Caco-2 (cell line): ENCODE results near the gene C11orf86. TPM values are rescaled to one million over a fixed set of nuclear protein-coding genes. Genes with fewer than 3 reads are reported as not detected.

Source experiments
- BruUV-seq: library from RNA; stranded (reverse); fragments of 400-500 nt; replicated peaks from 2 replicates; lab custom pipeline; 2021; lab: Mats Ljungman, UMichigan
- CTCF ChIA-PET: fragments of 300-600 bp; sonication (Branson Sonifier 250); formaldehyde crosslinking; loops from one replicate; lab custom pipeline; 2022; ENCODE audit warnings: antibody characterized with exemption; lab: Charles Lee
- POLR2A ChIA-PET: fragments of 300-600 bp; sonication (Branson Sonifier 250); formaldehyde crosslinking; loops from one replicate; lab custom pipeline; 2022; ENCODE audit warnings: antibody characterized with exemption; lab: Charles Lee
- DNase-seq, 2 experiments: peaks; one replicate each; pipeline versions ENCODE4 v3.0.0 to v3.0.0-alpha.2; 2020 to 2022
- H3K27me3 ChIP-seq: replicated peaks from 2 replicates; pipeline ENCODE4 v1.6.0; 2011; ENCODE audit warnings: low read length; ENCODE audit not compliant: control insufficient read depth, insufficient read depth
- H3K36me3 ChIP-seq: 2 replicates; pipeline ENCODE4 v1.5.1; 2011; ENCODE audit warnings: low read length; ENCODE audit not compliant: control insufficient read depth, insufficient read depth
- H3K4me1 ChIP-seq: fragments of 250-450 bp; sonication (Bioruptor Pico); 2 replicates; pipeline ENCODE4 v1.5.1; 2020; ENCODE audit warnings: mild to moderate bottlenecking
- H3K4me3 ChIP-seq: 2 replicates; pipeline ENCODE4 v1.5.1; 2011; ENCODE audit warnings: low read depth, mild to moderate bottlenecking, control low read depth, low read length
- H3K9me3 ChIP-seq: fragments of 250-450 bp; sonication (Bioruptor Pico); 2 replicates; pipeline ENCODE4 v1.5.1; 2020; ENCODE audit warnings: mild to moderate bottlenecking, moderate library complexity
- H3K27ac Mint-ChIP-seq: one replicate; pipeline ENCODE4 v1.8.0; 2022; ENCODE audit warnings: mixed read lengths; ENCODE audit not compliant: unreplicated experiment
- H3K27me3 Mint-ChIP-seq: one replicate; pipeline ENCODE4 v1.8.0; 2022; ENCODE audit warnings: mixed read lengths; ENCODE audit not compliant: insufficient read depth, unreplicated experiment
- H3K36me3 Mint-ChIP-seq: one replicate; pipeline ENCODE4 v1.8.0; 2022; ENCODE audit warnings: mild to moderate bottlenecking, mixed read lengths; ENCODE audit not compliant: insufficient read depth, unreplicated experiment
- H3K4me1 Mint-ChIP-seq: one replicate; pipeline ENCODE4 v1.8.0; 2022; ENCODE audit warnings: low read depth, mixed read lengths; ENCODE audit not compliant: unreplicated experiment
- H3K4me3 Mint-ChIP-seq: one replicate; pipeline ENCODE4 v1.8.0; 2022; ENCODE audit warnings: mild to moderate bottlenecking, moderate library complexity, mixed read lengths; ENCODE audit not compliant: unreplicated experiment
- H3K9me3 Mint-ChIP-seq: one replicate; pipeline ENCODE4 v1.8.0; 2022; ENCODE audit warnings: mixed read lengths; ENCODE audit not compliant: unreplicated experiment
- intact Hi-C: fragments of 100-400 bp; cut with micrococcal nuclease; formaldehyde crosslinking; loops from one replicate; pipeline ENCODE4 v1.10.0; 2022; ENCODE audit not compliant: unreplicated experiment
- total RNA-seq: library from RNA; stranded (reverse); gene quantifications from 2 replicates; pipeline ENCODE4 v1.2.3, GENCODE V29; 2022
- TF ChIP-seq, protein P1 (sequence below), 2 experiments: fragments of 200-600 bp in 1 of 2; IDR thresholded peaks; 1 replicate in 1 of 2; 2 replicates in 1 of 2; pipeline versions ENCODE4 v1.5.1 to v1.8.0; 2011 to 2022; ENCODE audit warnings: antibody characterized with exemption in 1 of 2, control low read depth in 1 of 2, inconsistent platforms in 1 of 2, low read depth in 1 of 2, low read length in 1 of 2, mild to moderate bottlenecking in 1 of 2, moderate library complexity in 1 of 2; ENCODE audit not compliant: insufficient read depth in 1 of 2, severe bottlenecking in 1 of 2, unreplicated experiment in 1 of 2

Gene C11orf86
- total RNA-seq, 1 experiment from 2014 or later = not detected

DNA sequence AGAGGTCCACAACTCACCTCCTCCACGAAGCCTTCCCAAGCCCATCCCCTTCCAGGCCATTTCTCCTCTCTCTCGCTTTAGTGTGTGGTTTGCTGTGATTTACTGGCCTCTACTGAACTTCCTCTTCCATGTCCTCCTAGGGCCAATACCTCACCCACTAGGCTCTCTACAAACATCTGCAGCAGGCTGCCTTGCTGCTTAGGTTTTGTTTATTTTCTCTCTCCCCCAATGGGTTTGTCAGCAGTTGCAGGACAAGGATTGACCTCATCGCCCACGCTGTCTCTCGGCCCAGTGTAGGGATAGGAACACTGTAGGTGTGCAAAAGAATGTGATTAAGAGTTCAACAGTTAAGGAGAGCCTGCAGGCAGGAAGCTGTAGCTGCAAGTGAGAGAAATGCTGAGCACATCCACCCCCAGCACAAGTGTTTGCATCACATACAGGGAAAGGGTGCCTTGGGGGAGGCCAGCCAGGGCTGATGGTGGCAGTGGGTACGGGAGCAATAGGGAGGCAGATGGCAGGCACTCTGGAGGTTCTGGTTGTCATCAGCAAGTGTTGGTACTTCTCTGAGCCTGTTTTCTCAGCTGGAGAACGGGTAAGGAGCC lies 18.3 kb upstream of the C11orf86 start:
- H3K27ac Mint-ChIP-seq = peak overlapping the region; percentile 21
- TSS peak; percentile 62 for BruUV-seq
- peaks cover 13% of the 10 kb centered on the region for H3K36me3 Mint-ChIP-seq
- intact Hi-C loops = loop anchor here (5.0 kb wide), 1 partner anchor 89 kb away; no protein-coding TSS in a partner anchor
- no peak overlapping the region for H3K4me3 ChIP-seq
- H3K4me1 Mint-ChIP-seq = peaks cover 22% of the 10 kb centered on the region
- CTCF ChIA-PET = no interaction called here
- TF ChIP-seq, protein P1, sequence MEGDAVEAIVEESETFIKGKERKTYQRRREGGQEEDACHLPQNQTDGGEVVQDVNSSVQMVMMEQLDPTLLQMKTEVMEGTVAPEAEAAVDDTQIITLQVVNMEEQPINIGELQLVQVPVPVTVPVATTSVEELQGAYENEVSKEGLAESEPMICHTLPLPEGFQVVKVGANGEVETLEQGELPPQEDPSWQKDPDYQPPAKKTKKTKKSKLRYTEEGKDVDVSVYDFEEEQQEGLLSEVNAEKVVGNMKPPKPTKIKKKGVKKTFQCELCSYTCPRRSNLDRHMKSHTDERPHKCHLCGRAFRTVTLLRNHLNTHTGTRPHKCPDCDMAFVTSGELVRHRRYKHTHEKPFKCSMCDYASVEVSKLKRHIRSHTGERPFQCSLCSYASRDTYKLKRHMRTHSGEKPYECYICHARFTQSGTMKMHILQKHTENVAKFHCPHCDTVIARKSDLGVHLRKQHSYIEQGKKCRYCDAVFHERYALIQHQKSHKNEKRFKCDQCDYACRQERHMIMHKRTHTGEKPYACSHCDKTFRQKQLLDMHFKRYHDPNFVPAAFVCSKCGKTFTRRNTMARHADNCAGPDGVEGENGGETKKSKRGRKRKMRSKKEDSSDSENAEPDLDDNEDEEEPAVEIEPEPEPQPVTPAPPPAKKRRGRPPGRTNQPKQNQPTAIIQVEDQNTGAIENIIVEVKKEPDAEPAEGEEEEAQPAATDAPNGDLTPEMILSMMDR (IDR thresholded peaks at IDR 0.05; ENCODE audit: insufficient read depth in 1 of 2, low read depth in 1 of 2, low read length in 1 of 2, severe bottlenecking in 1 of 2, unreplicated experiment in 1 of 2) = no peak
- H3K9me3 Mint-ChIP-seq = no peaks in the 10 kb centered on the region
- H3K4me3 Mint-ChIP-seq = peak overlapping the region; percentile 77
- H3K27me3 Mint-ChIP-seq = no peaks in the 10 kb centered on the region
- no peaks in the 10 kb centered on the region for H3K9me3 ChIP-seq
- H3K4me1 ChIP-seq = peaks cover 12% of the 10 kb centered on the region
- POLR2A ChIA-PET = no interaction called here
- peak in 1 of 2 experiments; percentile 59 for DNase-seq
- no peaks in the 10 kb centered on the region for H3K27me3 ChIP-seq
- no peaks in the 10 kb centered on the region; the same call in 1 of the 2 replicates for H3K36me3 ChIP-seq

DNA sequence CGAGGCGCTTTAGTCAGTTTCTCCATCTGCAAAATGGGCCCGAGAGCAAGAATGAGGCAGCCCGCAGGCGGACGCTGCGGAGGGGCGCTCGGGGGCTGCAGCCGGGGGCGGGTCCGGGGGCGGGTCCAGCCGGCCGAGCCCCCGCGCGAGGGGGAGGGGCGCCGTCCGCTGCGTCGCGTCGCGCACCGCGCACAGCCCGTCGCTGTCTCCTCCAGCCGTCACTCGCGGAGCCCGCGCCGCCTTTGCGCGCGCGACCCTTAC lies 17.2 kb upstream of the C11orf86 start:
- peaks cover 13% of the 10 kb centered on the region for H3K36me3 Mint-ChIP-seq
- TF ChIP-seq, protein P1 (IDR thresholded peaks at IDR 0.05; ENCODE audit: insufficient read depth in 1 of 2, low read depth in 1 of 2, low read length in 1 of 2, severe bottlenecking in 1 of 2, unreplicated experiment in 1 of 2) = no peak
- intact Hi-C loops = loop anchor here (1.0 to 5.0 kb wide), 4 partner anchors 8 to 163 kb away; no protein-coding TSS in a partner anchor
- Histone ChIP-seq H3K4me3 (peak overlapping the region; percentile 58), H3K4me1 (peaks cover 12% of the 10 kb centered on the region), H3K27me3 (no peaks in the 10 kb centered on the region), H3K9me3 (no peaks in the 10 kb centered on the region), H3K36me3 (no peaks in the 10 kb centered on the region; the same call in 1 of the 2 replicates)
- CTCF ChIA-PET = interaction anchor here (1.3 to 1.9 kb wide), 4 partner anchors 8 to 124 kb away, joined by 3 to 8 read pairs (median 4); no protein-coding TSS in a partner anchor
- POLR2A ChIA-PET = interaction anchor here (1.7 to 2.3 kb wide), 2 partner anchors 282 to 342 kb away, joined by 5 to 9 read pairs; partner anchors contain the start of gene RBM14
- peak overlapping the region; percentile 64 for H3K27ac Mint-ChIP-seq
- peak in 1 of 2 experiments; percentile 60 for DNase-seq
- H3K4me3 Mint-ChIP-seq = peak overlapping the region; percentile 77
- no TSS peak for BruUV-seq
- H3K27me3 Mint-ChIP-seq = no peaks in the 10 kb centered on the region
- H3K9me3 Mint-ChIP-seq = no peaks in the 10 kb centered on the region
- peaks cover 22% of the 10 kb centered on the region for H3K4me1 Mint-ChIP-seq

DNA sequence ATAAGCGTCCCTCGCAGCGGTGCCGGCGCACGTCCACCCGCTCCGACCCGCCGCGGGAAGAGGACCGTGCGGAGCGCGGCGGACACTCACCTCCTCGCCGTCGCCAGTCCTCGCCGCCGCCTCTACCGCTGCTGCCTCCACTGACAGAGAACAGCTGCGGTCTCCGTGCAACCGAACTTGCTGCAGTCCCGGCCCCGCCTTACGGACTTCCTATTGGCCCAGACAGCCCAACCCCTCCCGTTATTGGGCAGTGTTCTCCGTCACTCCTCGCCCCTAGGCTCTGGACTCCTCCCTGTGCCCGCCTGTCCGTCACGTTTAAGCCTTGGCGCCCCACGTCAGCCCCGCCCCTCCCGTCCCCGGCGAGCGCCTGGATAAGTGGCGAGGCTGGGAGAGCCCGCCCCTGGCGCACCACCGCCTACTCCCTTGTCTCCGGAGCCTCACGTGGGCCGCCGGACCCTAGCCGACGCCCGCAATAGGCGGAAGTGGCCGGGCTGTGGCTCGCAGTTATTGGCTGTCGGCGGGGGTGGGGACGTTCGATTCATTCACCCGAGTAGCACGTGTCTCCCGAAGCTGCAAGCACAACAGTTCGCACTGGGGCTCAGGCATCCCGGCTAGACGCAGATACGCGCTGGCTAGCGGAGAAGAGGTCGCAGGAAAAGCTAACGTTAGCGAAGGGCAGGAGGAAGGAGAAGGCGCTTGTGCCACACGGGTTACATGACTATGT lies 16.7 kb upstream of the C11orf86 start, which contains the start of gene PC:
Gene PC (minus strand): TSS at position 152 of the 724 bp plus-strand sequence. CDS start 86,224 bp downstream, outside the sequence.
- TF ChIP-seq, protein P1 (IDR thresholded peaks at IDR 0.05; ENCODE audit: insufficient read depth in 1 of 2, low read depth in 1 of 2, low read length in 1 of 2, severe bottlenecking in 1 of 2, unreplicated experiment in 1 of 2) = no peak
- peak within 1 kb of the TSS; percentile 77 for H3K4me3 Mint-ChIP-seq
- no peaks in the 10 kb centered on the region for H3K9me3 Mint-ChIP-seq
- Histone ChIP-seq H3K9me3 (no peaks in the 10 kb centered on the region), H3K4me1 (peaks cover 12% of the 10 kb centered on the region), H3K4me3 (peak within 1 kb of the TSS; percentile 58), H3K27me3 (no peaks in the 10 kb centered on the region), H3K36me3 (no peaks in the 10 kb centered on the region; the same call in 1 of the 2 replicates)
- peaks cover 13% of the 10 kb centered on the region for H3K36me3 Mint-ChIP-seq
- H3K4me1 Mint-ChIP-seq = peaks cover 22% of the 10 kb centered on the region
- ChIA-PET CTCF (interaction anchor here (0.6 to 1.9 kb wide), 9 partner anchors 8 to 280 kb away, joined by 3 to 11 read pairs (median 4); partner anchors contain the start of gene RBM4B), POLR2A (interaction anchor here (0.5 to 2.3 kb wide), 12 partner anchors 8 to 342 kb away, joined by 3 to 13 read pairs (median 6); partner anchors contain the start of gene RBM14)
- H3K27ac Mint-ChIP-seq = peak within 1 kb of the TSS; percentile 64
- peak; percentile 100 for DNase-seq
- intact Hi-C loops = loop anchor here (1.0 to 5.0 kb wide), 4 partner anchors 8 to 162 kb away; no protein-coding TSS in a partner anchor
- BruUV-seq = no TSS peak
- H3K27me3 Mint-ChIP-seq = no peaks in the 10 kb centered on the region
